ENCODE data around the gene KLHL22.

DNA sequence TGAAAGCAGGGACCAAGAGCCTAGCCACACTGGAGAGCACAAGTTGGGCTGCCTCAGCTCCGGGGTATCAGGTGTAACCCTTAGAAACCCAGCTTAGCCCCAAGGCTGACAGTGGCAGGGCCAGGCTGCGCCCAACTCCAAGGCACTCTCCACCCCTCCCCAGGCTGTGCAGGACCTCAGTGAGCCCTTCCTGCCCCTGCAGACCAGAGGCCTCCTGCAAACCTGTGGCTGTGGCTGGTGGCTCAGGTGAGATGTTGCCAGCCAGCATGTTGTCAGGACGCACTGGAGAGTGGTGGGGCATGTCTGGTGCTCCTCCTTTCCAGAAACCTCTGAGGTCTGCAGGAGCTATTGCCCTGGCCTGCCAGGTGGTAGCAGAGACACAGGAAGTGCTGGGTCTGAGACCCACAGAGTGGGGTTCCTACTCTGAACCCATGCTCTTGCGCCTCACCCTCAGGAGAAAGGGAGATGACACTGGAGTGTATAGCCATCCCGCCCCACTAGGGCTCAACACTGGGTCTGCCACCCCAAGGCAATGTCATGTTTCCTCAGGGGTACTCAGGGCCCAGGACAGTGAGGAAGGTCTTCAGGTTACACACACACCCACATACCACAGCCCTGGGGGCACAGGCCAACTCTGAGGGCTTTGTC lies 55.5 kb downstream of the KLHL22 start:
- TF ChIP-seq, protein P1, sequence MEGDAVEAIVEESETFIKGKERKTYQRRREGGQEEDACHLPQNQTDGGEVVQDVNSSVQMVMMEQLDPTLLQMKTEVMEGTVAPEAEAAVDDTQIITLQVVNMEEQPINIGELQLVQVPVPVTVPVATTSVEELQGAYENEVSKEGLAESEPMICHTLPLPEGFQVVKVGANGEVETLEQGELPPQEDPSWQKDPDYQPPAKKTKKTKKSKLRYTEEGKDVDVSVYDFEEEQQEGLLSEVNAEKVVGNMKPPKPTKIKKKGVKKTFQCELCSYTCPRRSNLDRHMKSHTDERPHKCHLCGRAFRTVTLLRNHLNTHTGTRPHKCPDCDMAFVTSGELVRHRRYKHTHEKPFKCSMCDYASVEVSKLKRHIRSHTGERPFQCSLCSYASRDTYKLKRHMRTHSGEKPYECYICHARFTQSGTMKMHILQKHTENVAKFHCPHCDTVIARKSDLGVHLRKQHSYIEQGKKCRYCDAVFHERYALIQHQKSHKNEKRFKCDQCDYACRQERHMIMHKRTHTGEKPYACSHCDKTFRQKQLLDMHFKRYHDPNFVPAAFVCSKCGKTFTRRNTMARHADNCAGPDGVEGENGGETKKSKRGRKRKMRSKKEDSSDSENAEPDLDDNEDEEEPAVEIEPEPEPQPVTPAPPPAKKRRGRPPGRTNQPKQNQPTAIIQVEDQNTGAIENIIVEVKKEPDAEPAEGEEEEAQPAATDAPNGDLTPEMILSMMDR (IDR thresholded peaks at IDR 0.05), result no peak
- TF ChIP-seq POLR2AphosphoS5 (IDR thresholded peaks at IDR 0.05), result no peak
